RWPE2 (cell line): Measurements from ENCODE around the gene GJD3.
"Not testable (repeated sequence)": the region's sequence is repeated elsewhere in the genome, so short reads cannot be mapped to it uniquely, and the experiment has no call there.

Experiments used
- ATAC-seq: fragments of 200-7000 bp; cut with Tn5 transposase; 3 replicates; pipeline ENCODE4 v1.9.1; 2021; ENCODE audit warnings: low read depth
- DNase-seq: peaks from one replicate; pipeline ENCODE4 v3.0.0-alpha.2; 2020; ENCODE audit warnings: low spot score
- H3K27ac ChIP-seq: fragments of 450-650 bp; 2 replicates; pipeline ENCODE4 v1.5.1; 2017; ENCODE audit warnings: mild to moderate bottlenecking; ENCODE audit not compliant: poor library complexity, severe bottlenecking
- H3K27me3 ChIP-seq: fragments of 250-450 bp; sonication (Bioruptor Pico); 2 replicates; pipeline ENCODE4 v1.5.1; 2021; ENCODE audit warnings: mild to moderate bottlenecking, moderate library complexity; ENCODE audit not compliant: insufficient read depth, poor library complexity, severe bottlenecking
- H3K36me3 ChIP-seq: fragments of 250-450 bp; sonication (Bioruptor Pico); 2 replicates; pipeline ENCODE4 v1.5.1; 2020; ENCODE audit warnings: low read depth, mild to moderate bottlenecking, moderate library complexity
- H3K4me1 ChIP-seq: fragments of 250-450 bp; sonication (Bioruptor Pico); 2 replicates; pipeline ENCODE4 v1.5.1; 2021; ENCODE audit warnings: mild to moderate bottlenecking, moderate library complexity; ENCODE audit not compliant: insufficient read depth, poor library complexity, severe bottlenecking
- H3K4me3 ChIP-seq: fragments of 250-450 bp; sonication (Bioruptor Pico); 2 replicates; pipeline ENCODE4 v1.5.1; 2021; ENCODE audit warnings: mild to moderate bottlenecking, moderate library complexity; ENCODE audit not compliant: severe bottlenecking
- H3K9me3 ChIP-seq: fragments of 250-450 bp; sonication (Bioruptor Pico); 2 replicates; pipeline ENCODE4 v1.5.1; 2021; ENCODE audit warnings: mild to moderate bottlenecking, moderate library complexity; ENCODE audit not compliant: severe bottlenecking
- CTCF ChIP-seq: fragments of 450-650 bp; IDR thresholded peaks from one replicate; pipeline ENCODE4 v1.5.1; 2017; ENCODE audit warnings: mild to moderate bottlenecking, moderate library complexity; ENCODE audit not compliant: poor library complexity, severe bottlenecking

GJD3 gene

DNA sequence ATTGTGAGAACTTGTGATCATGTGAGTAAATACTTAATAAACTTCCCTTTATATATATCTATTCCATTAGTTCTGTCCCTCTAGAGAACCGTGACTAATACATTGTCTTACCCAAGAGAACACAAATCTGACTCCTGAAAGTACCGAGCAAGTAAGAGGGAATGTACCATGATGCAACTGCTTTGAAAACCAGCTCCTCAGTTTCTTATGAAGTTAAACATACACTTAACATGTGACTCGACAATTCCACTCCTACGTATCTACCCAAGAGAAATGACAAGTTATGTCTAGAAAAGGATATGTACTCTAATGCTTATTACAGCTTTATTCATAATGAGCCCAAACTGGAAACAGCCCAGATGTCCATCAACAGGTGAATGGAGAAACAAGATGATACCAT is 8.8 kb upstream of the GJD3 start:
- no peaks in the 10 kb centered on the region for H3K27me3 ChIP-seq
- no peak overlapping the region for H3K4me3 ChIP-seq
- H3K4me1 ChIP-seq, result no peaks in the 10 kb centered on the region
- no peaks in the 10 kb centered on the region for H3K36me3 ChIP-seq
- DNase-seq (no peak), ATAC-seq (peak; percentile 42; the same call in 1 of the 3 replicates)
- H3K9me3 ChIP-seq, result no peaks in the 10 kb centered on the region
- no peak overlapping the region for H3K27ac ChIP-seq
- TF ChIP-seq CTCF, result no peak

DNA sequence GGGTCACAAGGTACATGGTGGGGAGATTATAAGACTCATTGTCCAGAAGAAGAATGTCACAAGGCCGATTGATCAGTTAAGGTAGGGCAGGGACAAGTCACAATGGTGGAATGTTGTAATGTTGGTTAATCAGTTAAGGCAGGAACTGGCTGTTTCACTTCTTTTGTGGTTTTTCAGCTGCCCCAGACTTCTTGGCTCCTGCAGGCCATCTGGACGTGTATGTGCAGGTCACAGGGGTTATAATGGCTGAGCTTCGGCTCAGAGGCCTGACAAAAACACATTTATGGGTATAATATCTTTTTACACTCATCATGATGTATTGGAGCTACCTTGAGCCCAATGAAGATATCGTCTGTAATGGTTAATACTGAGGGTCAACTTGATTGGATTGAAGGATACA is 8.1 kb upstream of the GJD3 start:
- H3K4me1 ChIP-seq, H3K36me3 ChIP-seq, H3K4me3 ChIP-seq, ATAC-seq, H3K9me3 ChIP-seq, H3K27me3 ChIP-seq, DNase-seq, H3K27ac ChIP-seq: not testable (repeated sequence)

- H3K27ac ChIP-seq, result no peak overlapping the region
- no peaks in the 10 kb centered on the region for H3K9me3 ChIP-seq
- ATAC-seq (no peak), DNase-seq (no peak)
- no peaks in the 10 kb centered on the region for H3K4me1 ChIP-seq
- H3K36me3 ChIP-seq, result no peaks in the 10 kb centered on the region
- H3K27me3 ChIP-seq, result no peaks in the 10 kb centered on the region
- TF ChIP-seq CTCF, result no peak
- H3K4me3 ChIP-seq, result no peak overlapping the region
Observed at GRCh38 chr17:40372031-40372430, 7.5 kb upstream of the GJD3 start.

GRCh38 chr17:40371261-40371929 is 6.9 kb upstream of the GJD3 start:
- no peaks in the 10 kb centered on the region for H3K27me3 ChIP-seq
- TF ChIP-seq CTCF, result no peak

DNA sequence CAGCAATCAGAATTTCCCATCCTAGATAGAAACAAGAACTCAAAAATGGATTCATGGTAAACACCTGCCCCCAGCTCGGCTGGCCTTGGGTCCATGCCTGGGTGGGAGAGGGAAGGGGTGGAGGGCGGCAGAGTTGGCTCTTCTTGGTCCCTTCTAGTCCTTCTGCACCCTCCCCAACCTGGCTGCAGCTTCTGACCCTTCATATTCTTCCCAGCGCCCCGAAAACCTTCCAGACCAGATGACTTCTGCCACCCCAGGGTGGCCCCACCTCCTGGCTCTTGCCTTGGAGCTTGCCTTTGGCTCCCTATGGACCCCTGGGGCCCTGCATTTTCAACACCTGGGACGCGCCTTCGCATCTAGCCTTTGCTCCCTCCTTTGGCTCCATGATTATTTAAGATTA is 5.4 kb upstream of the GJD3 start:
- DNase-seq, result no peak

More at GRCh38 chr17:40371261-40371929, 6.9 kb upstream of the GJD3 start:
- DNase-seq, result no peak
- H3K4me1 ChIP-seq, result no peaks in the 10 kb centered on the region
- ATAC-seq, result no peak
- no peak overlapping the region for H3K27ac ChIP-seq
- no peaks in the 10 kb centered on the region for H3K9me3 ChIP-seq
- H3K36me3 ChIP-seq, result no peaks in the 10 kb centered on the region
- no peak overlapping the region for H3K4me3 ChIP-seq

GRCh38 chr17:40367728-40368127 is 3.2 kb upstream of the GJD3 start:
- not testable (repeated sequence) for ATAC-seq, H3K27me3 ChIP-seq, DNase-seq, H3K9me3 ChIP-seq, H3K36me3 ChIP-seq, H3K27ac ChIP-seq, H3K4me1 ChIP-seq, H3K4me3 ChIP-seq

More for the DNA sequence above, 5.4 kb upstream of the GJD3 start:
- H3K4me3 ChIP-seq, result no peak overlapping the region
- H3K4me1 ChIP-seq, result no peaks in the 10 kb centered on the region
- no peak for ATAC-seq
- H3K9me3 ChIP-seq, result no peaks in the 10 kb centered on the region
- no peak for TF ChIP-seq CTCF
- H3K36me3 ChIP-seq, result no peaks in the 10 kb centered on the region
- H3K27ac ChIP-seq, result no peak overlapping the region
- no peaks in the 10 kb centered on the region for H3K27me3 ChIP-seq
